HCT116 (cell line): ENCODE data around the gene G2E3. TPM values are rescaled to one million over a fixed set of nuclear protein-coding genes. Genes with fewer than 3 reads are reported as not detected.

Experiments
- ATAC-seq: fragments of 200-7000 bp; cut with Tn5 transposase; 2 replicates; pipeline ENCODE4 v1.9.1; 2020; ENCODE audit warnings: mild to moderate bottlenecking, moderate library complexity
- BruUV-seq: library from RNA; stranded (reverse); fragments of 400-500 nt; replicated peaks from 2 replicates; lab custom pipeline; 2021; lab: Mats Ljungman, UMichigan
- CTCF ChIA-PET: fragments of 300-600 bp; sonication (Branson Sonifier 250); formaldehyde crosslinking; loops from one replicate; lab custom pipeline; 2021; ENCODE audit warnings: antibody characterized with exemption; lab: Charles Lee
- POLR2A ChIA-PET: fragments of 300-600, 350-600 bp; sonication (Branson Sonifier 250); formaldehyde crosslinking; loops from one replicate; lab custom pipeline; 2021; ENCODE audit warnings: antibody characterized with exemption; lab: Charles Lee
- RAD21 ChIA-PET, 2 experiments: fragments of 300-600 bp; sonication (Branson Sonifier 250); formaldehyde crosslinking; loops; one replicate each; lab custom pipeline; 2023; ENCODE audit warnings: low total read pairs in 2 of 2; ENCODE audit not compliant: uncharacterized antibody in 2 of 2, unreplicated experiment in 2 of 2, low non-redundant PET in 1 of 2; lab: Charles Lee
- DNase-seq: peaks from one replicate; pipeline ENCODE4 v3.0.0-alpha.2; 2010; ENCODE audit warnings: low read depth, low spot score
- H2AFZ ChIP-seq: fragments of 200-600 bp; shearing (Covaris generic), sonication (generic); 2 replicates; pipeline ENCODE4 v1.6.1; 2017; ENCODE audit warnings: low read depth, mixed run types, mixed read lengths, antibody characterized with exemption, low read length; ENCODE audit not compliant: poor library complexity, severe bottlenecking
- H3K27ac ChIP-seq: 2 replicates; pipeline ENCODE4 v1.5.1; 2012; ENCODE audit warnings: low read depth, low read length
- H3K27me3 ChIP-seq: fragments of 200-600 bp; sonication (generic); 2 replicates; pipeline ENCODE4 v1.6.1; 2016; ENCODE audit warnings: mixed run types, low read length, mixed read lengths; ENCODE audit not compliant: insufficient read depth
- H3K36me3 ChIP-seq, 2 experiments: fragments of 200-500 bp in 1 of 2; fragments of 200-600 bp in 1 of 2; sonication (Bioruptor generic) in 1 of 2; sonication (generic) in 1 of 2; 2 replicates each; pipeline versions ENCODE4 v1.5.1 to v1.6.1; 2014 to 2016; ENCODE audit warnings: low read length in 2 of 2, inconsistent platforms in 1 of 2, mixed read lengths in 1 of 2, mixed run types in 1 of 2; ENCODE audit not compliant: insufficient read depth in 2 of 2, control insufficient read depth in 1 of 2
- H3K4me1 ChIP-seq, 2 experiments: fragments of 200-600 bp in 1 of 2; sonication (generic) in 1 of 2; 2 replicates each; pipeline versions ENCODE4 v1.5.1 to v1.6.1; 2012 to 2017; ENCODE audit warnings: low read length in 2 of 2, inconsistent platforms in 1 of 2, mild to moderate bottlenecking in 1 of 2, mixed read lengths in 1 of 2, mixed run types in 1 of 2, moderate library complexity in 1 of 2; ENCODE audit not compliant: insufficient read depth in 2 of 2, control insufficient read depth in 1 of 2
- H3K4me2 ChIP-seq: fragments of 200-600 bp; sonication (generic); 2 replicates; pipeline ENCODE4 v1.6.1; 2017; ENCODE audit warnings: mixed run types, low read length, mixed read lengths
- H3K4me3 ChIP-seq, 2 experiments: fragments of 200-600 bp in 1 of 2; sonication (generic) in 1 of 2; replicated peaks in 1 of 2; 2 replicates each; pipeline ENCODE4 v1.5.1; 2011 to 2016; ENCODE audit warnings: low read length in 2 of 2, control low read depth in 1 of 2, low read depth in 1 of 2, mild to moderate bottlenecking in 1 of 2, mixed read lengths in 1 of 2, mixed run types in 1 of 2
- H3K79me2 ChIP-seq: fragments of 200-600 bp; sonication (generic); 2 replicates; pipeline ENCODE4 v1.6.1; 2017; ENCODE audit warnings: mild to moderate bottlenecking, mixed run types, low read length, moderate library complexity, mixed read lengths; ENCODE audit not compliant: insufficient read depth
- H3K9ac ChIP-seq: fragments of 200-600 bp; sonication (generic); 2 replicates; pipeline ENCODE4 v1.6.1; 2016; ENCODE audit warnings: low read length, mixed read lengths
- H3K9me2 ChIP-seq: fragments of 200-600 bp; sonication (generic), shearing (Covaris generic); 2 replicates; pipeline ENCODE4 v1.6.1; 2017; ENCODE audit warnings: mixed run types, mild to moderate bottlenecking, moderate library complexity; ENCODE audit not compliant: insufficient read depth
- H3K9me3 ChIP-seq, 2 experiments: fragments of 200-500 bp in 1 of 2; fragments of 200-600 bp in 1 of 2; sonication (Bioruptor generic) in 1 of 2; sonication (generic) in 1 of 2; 2 replicates each; pipeline ENCODE4 v1.6.1; 2014 to 2017; ENCODE audit warnings: low read length in 2 of 2, mixed read lengths in 2 of 2, inconsistent platforms in 1 of 2, low read depth in 1 of 2, mild to moderate bottlenecking in 1 of 2, mixed run types in 1 of 2, moderate library complexity in 1 of 2; ENCODE audit not compliant: control insufficient read depth in 1 of 2, insufficient read depth in 1 of 2
- H4K20me1 ChIP-seq: fragments of 200-600 bp; sonication (generic), shearing (Covaris generic); 2 replicates; pipeline ENCODE4 v1.6.1; 2017; ENCODE audit warnings: mixed run types, mild to moderate bottlenecking, moderate library complexity; ENCODE audit not compliant: insufficient read depth
- CBX3 ChIP-seq: IDR thresholded peaks from 2 replicates; pipeline ENCODE4 v1.6.1; 2012; ENCODE audit warnings: low read depth
- EGR1 ChIP-seq: IDR thresholded peaks from 2 replicates; pipeline ENCODE4 v1.6.1; 2012; ENCODE audit warnings: low read depth
- ELF1 ChIP-seq: IDR thresholded peaks from 2 replicates; pipeline ENCODE4 v1.6.1; 2012; ENCODE audit warnings: low read depth, borderline replicate concordance
- EZH2phosphoT487 ChIP-seq: fragments of 200-600 bp; IDR thresholded peaks from 2 replicates; pipeline ENCODE4 v1.6.1; 2018; ENCODE audit warnings: antibody characterized with exemption, borderline replicate concordance
- JUND ChIP-seq: IDR thresholded peaks from 2 replicates; pipeline ENCODE4 v1.6.1; 2012
- MAX ChIP-seq: IDR thresholded peaks from 2 replicates; pipeline ENCODE4 v1.6.1; 2012
- POLR2A ChIP-seq: IDR thresholded peaks from 2 replicates; pipeline ENCODE4 v1.7.0; 2011; ENCODE audit warnings: borderline replicate concordance; ENCODE audit not compliant: insufficient read depth, insufficient read length; ENCODE audit errors: extremely low read depth
- SIN3A ChIP-seq: IDR thresholded peaks from 2 replicates; pipeline ENCODE4 v1.6.1; 2012; ENCODE audit warnings: low read depth
- SP1 ChIP-seq: IDR thresholded peaks from 2 replicates; pipeline ENCODE4 v1.6.1; 2012; ENCODE audit warnings: low read depth
- SRF ChIP-seq: IDR thresholded peaks from 2 replicates; pipeline ENCODE4 v1.6.1; 2012; ENCODE audit warnings: low read depth
- TCF7L2 ChIP-seq: IDR thresholded peaks from 2 replicates; pipeline ENCODE4 v1.7.0; 2011; ENCODE audit warnings: borderline replicate concordance, inconsistent platforms; ENCODE audit not compliant: insufficient read depth, insufficient read length; ENCODE audit errors: extremely low read depth
- ZBTB33 ChIP-seq: IDR thresholded peaks from 2 replicates; pipeline ENCODE4 v1.6.1; 2011; ENCODE audit warnings: mild to moderate bottlenecking, low read length, moderate library complexity; ENCODE audit not compliant: insufficient replicate concordance; ENCODE audit errors: extremely low read depth
- ZFX ChIP-seq: fragments of 450-650 bp; IDR thresholded peaks from 2 replicates; pipeline ENCODE4 v1.6.1; 2017
- intact Hi-C: fragments of 100-400 bp; cut with micrococcal nuclease; formaldehyde crosslinking; loops from 2 replicates; pipeline ENCODE4 v1.10.0; 2022
- total RNA-seq: library from RNA; stranded (reverse); gene quantifications from one replicate; pipeline ENCODE4 v1.2.1, GENCODE V29; 2021; ENCODE audit not compliant: unreplicated experiment
- TF ChIP-seq, protein P1 (sequence below), 3 experiments: fragments of 200-600 bp in 1 of 3; sonication (generic) in 1 of 3; IDR thresholded peaks in 2 of 3; conservative IDR thresholded peaks in 1 of 3; 2 replicates each; pipeline ENCODE4 v1.5.1; 2012 to 2017; ENCODE audit warnings: low read depth in 2 of 3, low read length in 2 of 3, antibody characterized with exemption in 1 of 3, borderline replicate concordance in 1 of 3, control low read depth in 1 of 3, mild to moderate bottlenecking in 1 of 3, mixed read lengths in 1 of 3, mixed run types in 1 of 3, moderate library complexity in 1 of 3; ENCODE audit not compliant: insufficient read depth in 1 of 3
- TF ChIP-seq, protein P2 (sequence below): IDR thresholded peaks from 2 replicates; pipeline ENCODE4 v1.6.1; 2012

Gene G2E3
- total RNA-seq, 1 experiment from 2014 or later: 47.0 TPM

GRCh38 chr14:30596935-30597334 lies 38.0 kb downstream of the G2E3 start (continued):
- no peak for TF ChIP-seq SP1
- no peak for TF ChIP-seq CBX3
- no peak for TF ChIP-seq MAX
- TF ChIP-seq ZFX: no peak
- TF ChIP-seq JUND: no peak
- no peak for TF ChIP-seq EZH2phosphoT487
- TF ChIP-seq ELF1: no peak

GRCh38 chr14:30597504-30597903 lies 38.5 kb downstream of the G2E3 start:
- H3K36me3 ChIP-seq: peaks cover 23 to 44% of the 10 kb centered on the region in 2 experiments
- no peaks in the 10 kb centered on the region for H3K9me3 ChIP-seq
- H3K4me3 ChIP-seq: no peak overlapping the region
- no peak overlapping the region for H3K4me2 ChIP-seq
- peaks cover 59% of the 10 kb centered on the region for H3K79me2 ChIP-seq
- H3K27me3 ChIP-seq: no peaks in the 10 kb centered on the region
- ChIA-PET CTCF (no interaction called here), POLR2A (no interaction called here), RAD21 (no interaction called here)
- H3K9ac ChIP-seq: no peak overlapping the region
- no peaks in the 10 kb centered on the region for H3K4me1 ChIP-seq
- no peaks in the 10 kb centered on the region for H4K20me1 ChIP-seq
- DNase-seq: no peak
- H2AFZ ChIP-seq: no peak overlapping the region
- no TSS peak for BruUV-seq
- intact Hi-C loops: no loop called here
- no peak overlapping the region for H3K27ac ChIP-seq
- ATAC-seq: no peak
- TF ChIP-seq ZFX: no peak
- no peak for TF ChIP-seq EGR1
- no peak for TF ChIP-seq SRF
- TF ChIP-seq CBX3: no peak
- TF ChIP-seq, protein P1, sequence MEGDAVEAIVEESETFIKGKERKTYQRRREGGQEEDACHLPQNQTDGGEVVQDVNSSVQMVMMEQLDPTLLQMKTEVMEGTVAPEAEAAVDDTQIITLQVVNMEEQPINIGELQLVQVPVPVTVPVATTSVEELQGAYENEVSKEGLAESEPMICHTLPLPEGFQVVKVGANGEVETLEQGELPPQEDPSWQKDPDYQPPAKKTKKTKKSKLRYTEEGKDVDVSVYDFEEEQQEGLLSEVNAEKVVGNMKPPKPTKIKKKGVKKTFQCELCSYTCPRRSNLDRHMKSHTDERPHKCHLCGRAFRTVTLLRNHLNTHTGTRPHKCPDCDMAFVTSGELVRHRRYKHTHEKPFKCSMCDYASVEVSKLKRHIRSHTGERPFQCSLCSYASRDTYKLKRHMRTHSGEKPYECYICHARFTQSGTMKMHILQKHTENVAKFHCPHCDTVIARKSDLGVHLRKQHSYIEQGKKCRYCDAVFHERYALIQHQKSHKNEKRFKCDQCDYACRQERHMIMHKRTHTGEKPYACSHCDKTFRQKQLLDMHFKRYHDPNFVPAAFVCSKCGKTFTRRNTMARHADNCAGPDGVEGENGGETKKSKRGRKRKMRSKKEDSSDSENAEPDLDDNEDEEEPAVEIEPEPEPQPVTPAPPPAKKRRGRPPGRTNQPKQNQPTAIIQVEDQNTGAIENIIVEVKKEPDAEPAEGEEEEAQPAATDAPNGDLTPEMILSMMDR (IDR thresholded peaks at IDR 0.05 in 2 of 3, conservative IDR thresholded peaks at IDR 0.05 in 1 of 3; ENCODE audit: borderline replicate concordance in 1 of 3, insufficient read depth in 1 of 3, low read depth in 2 of 3, low read length in 2 of 3): no peak
- TF ChIP-seq, protein P2, sequence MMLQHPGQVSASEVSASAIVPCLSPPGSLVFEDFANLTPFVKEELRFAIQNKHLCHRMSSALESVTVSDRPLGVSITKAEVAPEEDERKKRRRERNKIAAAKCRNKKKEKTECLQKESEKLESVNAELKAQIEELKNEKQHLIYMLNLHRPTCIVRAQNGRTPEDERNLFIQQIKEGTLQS: no peak
- no peak for TF ChIP-seq TCF7L2
- no peak for TF ChIP-seq POLR2A
- TF ChIP-seq SIN3A: no peak
- TF ChIP-seq EZH2phosphoT487: no peak
- TF ChIP-seq ZBTB33: no peak
- no peak for TF ChIP-seq ELF1
- no peaks in the 10 kb centered on the region for H3K9me2 ChIP-seq
